ENCODE measurements around the gene GSC2. TPM values are rescaled to one million over a fixed set of nuclear protein-coding genes. Genes with fewer than 3 reads are reported as not detected.

GSC2 gene
- total and polyA plus RNA-seq, 9 of the 15 experiments (the other 6 are each of a cell fraction or from before 2014, with no cell fraction given): not detected

DNA sequence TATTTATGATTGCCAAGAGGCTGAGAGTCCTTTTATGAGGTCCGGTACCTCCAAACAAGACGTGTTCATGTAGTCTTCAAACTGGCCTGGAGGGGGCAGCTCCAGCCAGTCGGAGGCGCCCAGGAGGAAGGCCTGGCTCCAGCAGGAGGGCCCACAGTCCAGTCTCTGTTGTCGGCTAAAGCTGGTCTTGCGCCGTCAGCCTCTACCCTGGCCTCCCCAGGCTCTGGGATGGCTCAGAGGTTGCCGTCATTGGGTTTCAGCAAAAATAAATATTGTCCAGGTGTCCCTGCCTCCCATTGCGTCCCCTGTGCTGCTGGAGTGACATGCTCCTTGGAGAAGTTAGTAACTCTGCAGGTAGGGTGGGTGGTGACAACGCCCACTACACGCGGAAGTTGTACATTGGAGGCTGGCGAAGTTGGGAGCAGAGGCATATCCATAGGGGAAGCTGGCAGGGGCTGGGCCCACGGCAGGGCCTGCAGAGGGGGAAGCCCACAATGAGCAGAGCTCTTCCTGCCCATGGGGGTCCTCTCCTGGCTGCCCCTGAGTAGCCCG is 29.5 kb upstream of the GSC2 start (continued):
- TF ChIP-seq NFXL1 (CRISPR knock-in tag; IDR thresholded peaks at IDR 0.05) (no peak), NR4A1 (CRISPR knock-in tag; IDR thresholded peaks at IDR 0.05) (no peak; the same call in 1 of the 2 replicates), NR4A1 (tag; IDR thresholded peaks at IDR 0.05) (no peak), FOXA1 (IDR thresholded peaks at IDR 0.05; ENCODE audit: borderline replicate concordance) (no peak), CGGBP1 (CRISPR knock-in tag; IDR thresholded peaks at IDR 0.05) (0 out of 2 replicates have a peak, but pooled peaks have one; percentile 26), THRAP3 (IDR thresholded peaks at IDR 0.05; ENCODE audit: borderline replicate concordance) (no peak), E2F5 (CRISPR knock-in tag; IDR thresholded peaks at IDR 0.05) (no peak), HMG20A (CRISPR knock-in tag; conservative IDR thresholded peaks at IDR 0.05) (no peak), ZNF41 (CRISPR knock-in tag; conservative IDR thresholded peaks at IDR 0.05) (0 out of 2 replicates have a peak, but pooled peaks have one; percentile 39), ZNF280B (CRISPR knock-in tag; IDR thresholded peaks at IDR 0.05) (no peak), ZNF584 (CRISPR knock-in tag; IDR thresholded peaks at IDR 0.05; ENCODE audit: low read depth) (no peak), ZNF133 (CRISPR knock-in tag; IDR thresholded peaks at IDR 0.05) (peak; percentile 46; the same call in 1 of the 2 replicates), KHSRP (IDR thresholded peaks at IDR 0.05) (no peak), DPF2 (IDR thresholded peaks at IDR 0.05) (no peak)
- TF ChIP-seq, protein P1, sequence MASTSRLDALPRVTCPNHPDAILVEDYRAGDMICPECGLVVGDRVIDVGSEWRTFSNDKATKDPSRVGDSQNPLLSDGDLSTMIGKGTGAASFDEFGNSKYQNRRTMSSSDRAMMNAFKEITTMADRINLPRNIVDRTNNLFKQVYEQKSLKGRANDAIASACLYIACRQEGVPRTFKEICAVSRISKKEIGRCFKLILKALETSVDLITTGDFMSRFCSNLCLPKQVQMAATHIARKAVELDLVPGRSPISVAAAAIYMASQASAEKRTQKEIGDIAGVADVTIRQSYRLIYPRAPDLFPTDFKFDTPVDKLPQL (IDR thresholded peaks at IDR 0.05; ENCODE audit: extremely low read depth, insufficient read length): no peak
- TF ChIP-seq, protein P2, sequence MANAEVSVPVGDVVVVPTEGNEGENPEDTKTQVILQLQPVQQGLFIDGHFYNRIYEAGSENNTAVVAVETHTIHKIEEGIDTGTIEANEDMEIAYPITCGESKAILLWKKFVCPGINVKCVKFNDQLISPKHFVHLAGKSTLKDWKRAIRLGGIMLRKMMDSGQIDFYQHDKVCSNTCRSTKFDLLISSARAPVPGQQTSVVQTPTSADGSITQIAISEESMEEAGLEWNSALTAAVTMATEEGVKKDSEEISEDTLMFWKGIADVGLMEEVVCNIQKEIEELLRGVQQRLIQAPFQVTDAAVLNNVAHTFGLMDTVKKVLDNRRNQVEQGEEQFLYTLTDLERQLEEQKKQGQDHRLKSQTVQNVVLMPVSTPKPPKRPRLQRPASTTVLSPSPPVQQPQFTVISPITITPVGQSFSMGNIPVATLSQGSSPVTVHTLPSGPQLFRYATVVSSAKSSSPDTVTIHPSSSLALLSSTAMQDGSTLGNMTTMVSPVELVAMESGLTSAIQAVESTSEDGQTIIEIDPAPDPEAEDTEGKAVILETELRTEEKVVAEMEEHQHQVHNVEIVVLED (CRISPR knock-in tag; IDR thresholded peaks at IDR 0.05): no peak; the same call in 1 of the 2 replicates
- TF ChIP-seq, protein P3, sequence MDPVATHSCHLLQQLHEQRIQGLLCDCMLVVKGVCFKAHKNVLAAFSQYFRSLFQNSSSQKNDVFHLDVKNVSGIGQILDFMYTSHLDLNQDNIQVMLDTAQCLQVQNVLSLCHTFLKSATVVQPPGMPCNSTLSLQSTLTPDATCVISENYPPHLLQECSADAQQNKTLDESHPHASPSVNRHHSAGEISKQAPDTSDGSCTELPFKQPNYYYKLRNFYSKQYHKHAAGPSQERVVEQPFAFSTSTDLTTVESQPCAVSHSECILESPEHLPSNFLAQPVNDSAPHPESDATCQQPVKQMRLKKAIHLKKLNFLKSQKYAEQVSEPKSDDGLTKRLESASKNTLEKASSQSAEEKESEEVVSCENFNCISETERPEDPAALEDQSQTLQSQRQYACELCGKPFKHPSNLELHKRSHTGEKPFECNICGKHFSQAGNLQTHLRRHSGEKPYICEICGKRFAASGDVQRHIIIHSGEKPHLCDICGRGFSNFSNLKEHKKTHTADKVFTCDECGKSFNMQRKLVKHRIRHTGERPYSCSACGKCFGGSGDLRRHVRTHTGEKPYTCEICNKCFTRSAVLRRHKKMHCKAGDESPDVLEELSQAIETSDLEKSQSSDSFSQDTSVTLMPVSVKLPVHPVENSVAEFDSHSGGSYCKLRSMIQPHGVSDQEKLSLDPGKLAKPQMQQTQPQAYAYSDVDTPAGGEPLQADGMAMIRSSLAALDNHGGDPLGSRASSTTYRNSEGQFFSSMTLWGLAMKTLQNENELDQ (CRISPR knock-in tag; IDR thresholded peaks at IDR 0.05; ENCODE audit: borderline replicate concordance): no peak

Data from K562 (cell line).